Mucosa of descending colon (tissue), 3 donors: ENCODE data around the gene PHF21B. TPM values are rescaled to one million over a fixed set of nuclear protein-coding genes. Genes with fewer than 3 reads are reported as not detected.
A peak's percentile ranks its signal among the peaks of the same experiment; 100 is the strongest.

ENCODE experiments used
- ATAC-seq: fragments of 200-7000 bp; cut with Tn5 transposase; one replicate; pipeline ENCODE4 v1.9.1; 2020; ENCODE audit warnings: mild to moderate bottlenecking, moderate library complexity
- DNase-seq, 3 donors: peaks; one replicate each; pipeline ENCODE4 v3.0.0-alpha.2; 2020
- H3K36me3 ChIP-seq: fragments of 200-600 bp; one replicate; pipeline ENCODE4 v1.8.0; 2021; ENCODE audit warnings: low read depth, mild to moderate bottlenecking
- H3K4me1 ChIP-seq: fragments of 200-600 bp; one replicate; pipeline ENCODE4 v1.8.0; 2021; ENCODE audit warnings: low read depth, mild to moderate bottlenecking
- H3K4me3 ChIP-seq: fragments of 200-600 bp; one replicate; pipeline ENCODE4 v1.8.0; 2021; ENCODE audit warnings: mild to moderate bottlenecking
- H3K9me3 ChIP-seq: fragments of 200-600 bp; one replicate; pipeline ENCODE4 v1.8.0; 2021; ENCODE audit warnings: mild to moderate bottlenecking
- CTCF ChIP-seq: fragments of 200-600 bp; IDR thresholded peaks from one replicate; pipeline ENCODE4 v1.8.0; 2022; ENCODE audit warnings: antibody characterized with exemption, mild to moderate bottlenecking
- intact Hi-C, 2 donors: fragments of 100-400 bp; cut with DNase I in 1 of 2; cut with micrococcal nuclease in 1 of 2; formaldehyde crosslinking; loops; one replicate each; pipeline versions ENCODE4 v1.11.0 to v1.11.1; 2022; cut with DNase I, micrococcal nuclease
- total RNA-seq, 3 donors: library from RNA; stranded (reverse); fragmentation: NEBNext Ultra II Directional in 2 of 3; extraction: Animal tissue kit (Norgen Biotek cat#: 25700) in 2 of 3; gene quantifications; one replicate each; pipeline versions ENCODE4 v1.2.1 to v1.2.4, GENCODE V29; 2021 to 2023
- donor health status: DM: no; HTN: no; CAD: no; lungs with moderate emphysema.
- donor health status: DM: no; HTN: no; CAD: no.
- donor health status: DM: no; HTN: yes; CAD: no.

The PHF21B gene
- total RNA-seq, 3 donors from 2014 or later: 0.41 TPM; not detected in 2

DNA sequence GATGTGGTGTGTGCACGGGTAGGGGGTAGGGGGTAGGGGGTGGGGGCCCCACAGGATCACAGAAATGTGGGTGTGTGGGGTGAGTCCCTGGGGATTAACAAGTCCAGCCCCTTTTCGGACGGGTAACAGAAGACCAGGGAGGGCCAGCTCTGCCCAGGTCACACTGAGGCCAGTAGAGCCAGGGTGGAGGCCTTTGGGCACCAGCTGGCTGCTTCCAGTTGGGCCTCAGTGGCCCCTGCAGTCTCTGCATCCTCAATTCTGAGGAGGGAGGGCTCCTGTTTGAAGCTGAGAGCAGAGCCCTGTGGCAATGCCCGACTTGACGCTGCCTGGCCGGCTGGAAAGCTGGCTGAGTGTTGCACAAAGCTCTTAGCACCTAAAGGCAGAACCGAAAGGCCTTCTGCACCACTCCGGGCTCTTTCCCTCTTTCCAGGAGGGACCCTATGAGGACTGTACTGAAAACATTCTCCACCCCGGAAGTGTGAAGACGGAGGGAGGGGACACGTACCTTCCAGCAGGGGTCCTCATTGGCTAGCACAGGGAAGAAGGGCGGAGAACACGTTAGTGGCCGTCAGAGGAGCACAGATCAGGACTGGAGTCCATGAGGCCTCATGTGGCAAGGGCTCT, 120.4 kb downstream of the PHF21B start:
- Histone ChIP-seq H3K4me3 (no peak overlapping the region), H3K9me3 (no peaks in the 10 kb centered on the region), H3K36me3 (no peaks in the 10 kb centered on the region), H3K4me1 (no peaks in the 10 kb centered on the region)
- intact Hi-C loops: no loop called here
- DNase-seq: no peak
- ATAC-seq: peak; percentile 20
- no peak for TF ChIP-seq CTCF

GRCh38 chr22:44888491-44889254, 121.1 kb downstream of the PHF21B start:
- DNase-seq (no peak), ATAC-seq (no peak)
- TF ChIP-seq CTCF: no peak
- no peaks in the 10 kb centered on the region for H3K36me3 ChIP-seq
- no peak overlapping the region for H3K4me3 ChIP-seq
- no peaks in the 10 kb centered on the region for H3K9me3 ChIP-seq
- H3K4me1 ChIP-seq: no peaks in the 10 kb centered on the region
- intact Hi-C loops: no loop called here

- Histone ChIP-seq H3K36me3 (no peaks in the 10 kb centered on the region), H3K4me3 (no peak overlapping the region), H3K9me3 (no peaks in the 10 kb centered on the region), H3K4me1 (no peaks in the 10 kb centered on the region)
- intact Hi-C loops: no loop called here
- DNase-seq (no peak), ATAC-seq (no peak)
- TF ChIP-seq CTCF: no peak
Measured at GRCh38 chr22:44887941-44888366, 121.9 kb downstream of the PHF21B start.

DNA sequence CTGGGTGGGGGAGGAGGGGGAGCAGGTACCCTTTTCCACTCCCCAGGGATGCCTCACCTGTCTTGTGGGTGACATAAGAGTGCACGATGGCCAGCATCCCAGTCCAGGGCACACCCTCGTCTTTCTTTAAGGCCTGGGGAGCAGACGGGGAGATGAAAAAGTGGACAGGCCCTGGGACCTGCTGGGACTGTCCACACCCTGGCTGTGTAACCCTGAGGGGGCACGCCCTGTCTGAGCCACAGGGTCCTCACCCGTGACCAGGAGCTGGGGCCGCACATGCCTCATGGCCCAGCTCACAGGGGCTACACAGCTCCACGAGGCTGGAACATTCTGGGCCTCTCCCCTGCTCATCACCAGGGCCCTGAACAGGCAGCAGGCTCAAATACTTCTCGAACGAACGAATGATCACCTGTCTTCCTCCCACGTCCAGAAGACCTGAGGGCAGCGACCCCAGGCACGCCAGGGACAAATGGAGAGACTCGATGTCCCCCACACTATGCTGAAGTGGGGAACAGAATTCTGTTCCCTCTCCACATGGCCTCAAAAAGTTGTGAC, 123.9 kb downstream of the PHF21B start:
- DNase-seq (no peak), ATAC-seq (no peak)
- intact Hi-C loops: no loop called here
- H3K4me1 ChIP-seq: no peaks in the 10 kb centered on the region
- TF ChIP-seq CTCF: no peak
- H3K36me3 ChIP-seq: no peaks in the 10 kb centered on the region
- H3K9me3 ChIP-seq: no peaks in the 10 kb centered on the region
- H3K4me3 ChIP-seq: no peak overlapping the region

- intact Hi-C loops: no loop called here
- TF ChIP-seq CTCF: no peak
- DNase-seq (no peak), ATAC-seq (peak; percentile 23)
- Histone ChIP-seq H3K9me3 (no peaks in the 10 kb centered on the region), H3K4me1 (no peaks in the 10 kb centered on the region), H3K4me3 (no peak overlapping the region), H3K36me3 (no peaks in the 10 kb centered on the region)
Measured at GRCh38 chr22:44884968-44885805, 124.6 kb downstream of the PHF21B start.
